ENCODE data around the gene USP34. TPM values are rescaled to one million over a fixed set of nuclear protein-coding genes. Genes with fewer than 3 reads are reported as not detected.

Gene USP34
- total and polyA plus RNA-seq, 4 donors, result 13.4 to 82.7 (median 51.1) TPM

GRCh38 chr2:61145990-61146389 lies 324.9 kb downstream of the USP34 start (continued):
- TF ChIP-seq, protein P1, sequence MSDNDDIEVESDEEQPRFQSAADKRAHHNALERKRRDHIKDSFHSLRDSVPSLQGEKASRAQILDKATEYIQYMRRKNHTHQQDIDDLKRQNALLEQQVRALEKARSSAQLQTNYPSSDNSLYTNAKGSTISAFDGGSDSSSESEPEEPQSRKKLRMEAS (IDR thresholded peaks at IDR 0.05), result no peak
- no peak for TF ChIP-seq GABPA (IDR thresholded peaks at IDR 0.05 in 1 of 2, conservative IDR thresholded peaks at IDR 0.05 in 1 of 2)

- Histone ChIP-seq H3K9ac (ENCODE audit: low read depth in 1 of 2, low read length in 2 of 2) (peak overlapping the region in 1 of 2 donors; percentile 52), H3K4me1 (ENCODE audit: control insufficient read depth in 4 of 4, insufficient read depth in 4 of 4, low read length in 3 of 4) (peaks cover 0 to 5% (median 3%) of the 10 kb centered on the region in 4 donors), H3K27me3 (ENCODE audit: control insufficient read depth in 4 of 4, insufficient read depth in 4 of 4, low read length in 3 of 4) (no peaks in the 10 kb centered on the region), H3K27ac (ENCODE audit: low read depth in 1 of 2, low read length in 2 of 2) (peak overlapping the region; percentile 47 to 74), H3K36me3 (ENCODE audit: control insufficient read depth in 4 of 4, insufficient read depth in 3 of 4, low read depth in 1 of 4, low read length in 3 of 4) (peaks cover 4 to 10% (median 9%) of the 10 kb centered on the region in 4 donors), H3K9me3 (ENCODE audit: control insufficient read depth in 4 of 4, low read length in 3 of 4) (no peaks in the 10 kb centered on the region), H3K4me3 (ENCODE audit: low read depth in 1 of 3, low read length in 3 of 3) (peak overlapping the region; percentile 63 to 86 (median 79))
- 9% methylated on average over 31 of the region's 31 CpGs for WGBS
- DNase-seq (ENCODE audit: low spot score), result peak; percentile 84
- TF ChIP-seq ATF3 (IDR thresholded peaks at IDR 0.05) (no peak), GABPA (IDR thresholded peaks at IDR 0.05 in 1 of 2, conservative IDR thresholded peaks at IDR 0.05 in 1 of 2) (peak in 1 of 2 donors; percentile 88), FOXA1 (IDR thresholded peaks at IDR 0.05) (no peak), RAD21 (IDR thresholded peaks at IDR 0.05) (peak in 1 of 2 donors; percentile 55), FOXA2 (IDR thresholded peaks at IDR 0.05) (no peak), ZBTB33 (IDR thresholded peaks at IDR 0.05) (peak; percentile 49), SP1 (IDR thresholded peaks at IDR 0.05) (peak; percentile 25), TAF1 (conservative IDR thresholded peaks at IDR 0.05) (peak; percentile 70), EGR1 (IDR thresholded peaks at IDR 0.05; ENCODE audit: low read depth in 2 of 2) (peak; percentile 35 to 55), HNF4A (conservative IDR thresholded peaks at IDR 0.05) (peak in 1 of 2 donors; percentile 21), REST (IDR thresholded peaks at IDR 0.05) (peak; percentile 75), JUND (IDR thresholded peaks at IDR 0.05) (no peak), NR2F2 (IDR thresholded peaks at IDR 0.05) (peak; percentile 24), YY1 (IDR thresholded peaks at IDR 0.05) (peak; percentile 86), HNF4G (IDR thresholded peaks at IDR 0.05) (no peak), RXRA (IDR thresholded peaks at IDR 0.05) (no peak)
- TF ChIP-seq, protein P2, sequence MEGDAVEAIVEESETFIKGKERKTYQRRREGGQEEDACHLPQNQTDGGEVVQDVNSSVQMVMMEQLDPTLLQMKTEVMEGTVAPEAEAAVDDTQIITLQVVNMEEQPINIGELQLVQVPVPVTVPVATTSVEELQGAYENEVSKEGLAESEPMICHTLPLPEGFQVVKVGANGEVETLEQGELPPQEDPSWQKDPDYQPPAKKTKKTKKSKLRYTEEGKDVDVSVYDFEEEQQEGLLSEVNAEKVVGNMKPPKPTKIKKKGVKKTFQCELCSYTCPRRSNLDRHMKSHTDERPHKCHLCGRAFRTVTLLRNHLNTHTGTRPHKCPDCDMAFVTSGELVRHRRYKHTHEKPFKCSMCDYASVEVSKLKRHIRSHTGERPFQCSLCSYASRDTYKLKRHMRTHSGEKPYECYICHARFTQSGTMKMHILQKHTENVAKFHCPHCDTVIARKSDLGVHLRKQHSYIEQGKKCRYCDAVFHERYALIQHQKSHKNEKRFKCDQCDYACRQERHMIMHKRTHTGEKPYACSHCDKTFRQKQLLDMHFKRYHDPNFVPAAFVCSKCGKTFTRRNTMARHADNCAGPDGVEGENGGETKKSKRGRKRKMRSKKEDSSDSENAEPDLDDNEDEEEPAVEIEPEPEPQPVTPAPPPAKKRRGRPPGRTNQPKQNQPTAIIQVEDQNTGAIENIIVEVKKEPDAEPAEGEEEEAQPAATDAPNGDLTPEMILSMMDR (IDR thresholded peaks at IDR 0.05; ENCODE audit: low read depth, low read length, missing input control), result no peak
- TF ChIP-seq, protein P1 (IDR thresholded peaks at IDR 0.05), result peak; percentile 75
Measured at GRCh38 chr2:61144697-61145268, 326.1 kb downstream of the USP34 start.

Data from liver (tissue), 9 donors.